HUDEP-2 (cell line): ENCODE measurements around the gene UBE3C.
"Not testable (repeated sequence)": the region's sequence is repeated elsewhere in the genome, so short reads cannot be mapped to it uniquely, and the experiment has no call there.

Experiments
- DNase-seq, 76 experiments: peaks; one replicate each; lab custom pipeline; 2025; ENCODE audit not compliant: unreplicated experiment in 76 of 76; lab: John Stamatoyannopoulos, UW

UBE3C gene

GRCh38 chr7:157233677-157234076, 95.0 kb downstream of the UBE3C start:
- no peak for DNase-seq

GRCh38 chr7:157234271-157234670, 95.5 kb downstream of the UBE3C start:
- DNase-seq: no peak

GRCh38 chr7:157235357-157236333, 96.9 kb downstream of the UBE3C start:
- no peak for DNase-seq

GRCh38 chr7:157238087-157238486, 99.4 kb downstream of the UBE3C start:
- no peak for DNase-seq

- no peak for DNase-seq
These were observed 101.0 kb downstream of the UBE3C start for GRCh38 chr7:157239571-157240270.

- DNase-seq: no peak
These were observed 102.9 kb downstream of the UBE3C start for GRCh38 chr7:157241631-157242030.

- no peak for DNase-seq
These were observed 106.0 kb downstream of the UBE3C start for GRCh38 chr7:157244516-157245294.

GRCh38 chr7:157246052-157246451, 107.3 kb downstream of the UBE3C start:
- no peak for DNase-seq

- no peak for DNase-seq
These were observed 109.9 kb downstream of the UBE3C start for GRCh38 chr7:157248659-157249058.

GRCh38 chr7:157250605-157251228, 112.0 kb downstream of the UBE3C start:
- peak in 52 of 76 experiments; percentile 0 to 68 (median 32) for DNase-seq

- not testable (repeated sequence) for DNase-seq
These were observed 113.1 kb downstream of the UBE3C start for GRCh38 chr7:157251817-157252216.

- no peak for DNase-seq
These were observed 115.1 kb downstream of the UBE3C start for GRCh38 chr7:157253850-157254249.

GRCh38 chr7:157254781-157255180, 116.1 kb downstream of the UBE3C start:
- not testable (repeated sequence) for DNase-seq

GRCh38 chr7:157255201-157255606, 116.5 kb downstream of the UBE3C start:
- DNase-seq: no peak

- DNase-seq: no peak
These were observed 124.4 kb downstream of the UBE3C start for GRCh38 chr7:157263156-157263555.

GRCh38 chr7:157265051-157265450, 126.3 kb downstream of the UBE3C start:
- DNase-seq: no peak

GRCh38 chr7:157266272-157266671, 127.5 kb downstream of the UBE3C start:
- DNase-seq: no peak

- DNase-seq: no peak
These were observed 128.8 kb downstream of the UBE3C start for GRCh38 chr7:157267516-157267915.

GRCh38 chr7:157267956-157268355, 129.2 kb downstream of the UBE3C start:
- no peak for DNase-seq

- no peak for DNase-seq
These were observed 129.8 kb downstream of the UBE3C start for GRCh38 chr7:157268540-157268939.
